GM12875 (cell line): Measurements from ENCODE around the gene RIBC2.
"Not testable (repeated sequence)": the region's sequence is repeated elsewhere in the genome, so short reads cannot be mapped to it uniquely, and the experiment has no call there.

Source experiments
- H3K4me3 ChIP-seq: one replicate; pipeline ENCODE4 v1.5.1; 2011; ENCODE audit warnings: low read depth, low read length, control low read depth
- CTCF ChIP-seq: IDR thresholded peaks from 2 replicates; pipeline ENCODE4 v1.5.1; 2011; ENCODE audit warnings: low read depth, mild to moderate bottlenecking, control low read depth, inconsistent platforms, low read length, moderate library complexity, borderline replicate concordance; ENCODE audit not compliant: insufficient read depth

The RIBC2 gene

GRCh38 chr22:45429424-45429823, 15.9 kb downstream of the RIBC2 start:
- no peak for TF ChIP-seq CTCF
- H3K4me3 ChIP-seq: no peak overlapping the region

GRCh38 chr22:45429981-45430775, 16.7 kb downstream of the RIBC2 start:
- H3K4me3 ChIP-seq: no peak overlapping the region

GRCh38 chr22:45430871-45431270, 17.4 kb downstream of the RIBC2 start:
- no peak overlapping the region for H3K4me3 ChIP-seq
- TF ChIP-seq CTCF: no peak

More at GRCh38 chr22:45429981-45430775, 16.7 kb downstream of the RIBC2 start:
- TF ChIP-seq CTCF: no peak

DNA sequence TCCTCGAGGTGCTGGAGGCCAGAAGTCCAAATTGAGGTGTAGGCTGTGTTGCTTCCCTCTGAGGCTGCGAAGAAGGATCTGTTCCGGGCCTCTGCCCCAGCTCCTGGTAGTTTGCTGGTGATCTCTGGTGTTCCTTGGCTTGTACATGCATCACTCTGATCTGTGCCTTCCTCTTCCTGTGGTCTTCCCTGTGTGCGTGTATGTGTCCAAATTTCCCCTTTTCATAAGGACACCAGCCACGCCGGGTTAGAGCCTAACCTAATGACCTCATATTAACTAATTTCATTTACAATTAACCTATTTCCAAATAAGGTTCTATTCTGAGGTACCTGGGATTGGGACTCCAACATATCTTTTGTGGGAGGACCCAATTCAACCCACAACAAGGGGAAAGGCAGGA, 21.5 kb downstream of the RIBC2 start:
- TF ChIP-seq CTCF: no peak

DNA sequence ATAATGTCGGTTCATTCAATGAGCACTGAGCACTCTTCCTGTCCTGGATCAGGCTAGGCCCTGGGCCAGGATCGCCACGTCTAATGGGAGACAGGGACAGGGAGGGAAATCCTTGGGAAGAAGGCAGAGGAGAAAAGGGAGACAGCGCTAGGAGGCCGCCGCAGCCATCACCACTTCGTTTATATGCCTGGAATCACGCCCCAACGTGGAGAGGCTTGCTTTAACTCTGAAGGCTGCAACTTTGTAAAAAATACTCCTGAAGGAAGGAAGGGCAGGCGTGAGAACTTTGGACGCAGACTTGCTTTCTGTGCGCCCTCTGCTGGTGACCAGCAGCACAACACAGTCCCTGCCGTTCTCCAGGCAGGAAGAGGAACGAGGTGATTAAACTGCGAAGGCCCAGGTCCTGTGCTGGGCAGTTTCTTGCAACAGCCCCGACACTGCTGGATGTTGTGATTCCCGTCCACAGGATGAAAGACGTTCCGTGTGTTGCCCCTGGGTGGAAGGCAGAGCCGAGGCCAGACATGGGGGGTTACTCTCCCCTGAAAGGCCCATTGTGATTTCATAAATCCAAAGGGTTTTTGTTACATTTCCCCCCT, 22.1 kb downstream of the RIBC2 start:
- H3K4me3 ChIP-seq: no peak overlapping the region
- TF ChIP-seq CTCF: peak; percentile 97

More for the DNA sequence above, 21.5 kb downstream of the RIBC2 start:
- no peak overlapping the region for H3K4me3 ChIP-seq

DNA sequence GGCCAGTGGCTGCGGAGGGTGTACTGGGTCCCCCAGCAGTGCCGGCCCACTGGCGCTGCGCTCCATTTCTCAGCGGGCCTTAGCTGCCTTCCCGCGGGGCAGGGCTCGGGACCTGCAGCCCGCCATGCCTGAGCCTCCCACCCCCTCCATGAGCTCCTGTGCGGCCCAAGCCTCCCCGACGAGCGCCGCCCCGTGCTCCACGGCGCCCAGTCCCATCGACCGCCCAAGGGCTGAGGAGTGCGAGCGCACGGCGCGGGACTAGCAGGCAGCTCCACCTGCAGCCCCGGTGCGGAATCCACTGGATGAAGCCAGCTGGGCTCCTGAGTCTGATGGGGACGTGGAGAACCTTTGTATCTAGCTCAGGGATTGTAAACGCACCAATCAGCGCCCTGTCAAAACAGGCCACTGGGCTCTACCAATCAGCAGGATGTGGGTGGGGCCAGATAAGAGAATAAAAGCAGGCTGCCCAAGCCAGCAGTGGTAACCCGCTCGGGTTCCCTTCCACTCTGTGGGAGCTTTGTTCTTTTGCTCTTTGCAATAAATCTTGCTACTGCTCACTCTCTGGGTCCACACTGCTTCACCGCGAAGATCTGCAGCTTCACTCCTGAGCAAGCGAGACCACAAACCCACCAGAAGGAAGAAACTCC, 23.5 kb downstream of the RIBC2 start:
- not testable (repeated sequence) for H3K4me3 ChIP-seq

- no peak overlapping the region for H3K4me3 ChIP-seq
- TF ChIP-seq CTCF: no peak
Observed at GRCh38 chr22:45438336-45438735, 24.8 kb downstream of the RIBC2 start.

DNA sequence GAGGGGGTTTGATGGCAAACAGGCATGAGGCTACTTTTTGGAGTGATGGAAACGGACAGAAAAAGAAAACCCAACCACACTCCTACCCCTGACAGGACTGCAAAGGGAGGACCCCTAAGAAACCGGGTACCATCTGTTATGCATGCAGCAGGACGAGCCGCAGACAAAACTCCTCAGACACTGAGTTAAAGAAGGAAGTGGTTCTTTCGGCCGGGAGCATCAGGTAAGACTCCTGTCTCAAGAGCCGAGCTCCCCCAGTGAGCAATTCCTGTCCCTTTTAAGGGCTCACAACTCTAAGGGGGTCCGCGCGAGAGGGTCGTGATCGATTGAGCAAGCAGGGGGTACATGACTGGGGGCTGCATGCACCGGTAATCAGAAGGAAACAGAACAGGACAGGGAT, 27.2 kb downstream of the RIBC2 start:
- H3K4me3 ChIP-seq: not testable (repeated sequence)
